OCI-LY7 (cell line): ENCODE results near the gene PDE5A.

Experiments used
- CTCF ChIP-seq: fragments of 200-600 bp; sonication (generic); conservative IDR thresholded peaks from 2 replicates; pipeline ENCODE4 v1.5.1; 2014; ENCODE audit warnings: mild to moderate bottlenecking, antibody characterized with exemption, low read length, moderate library complexity, mixed read lengths
- EZH2phosphoT487 ChIP-seq: fragments of 200-600 bp; sonication (generic); IDR thresholded peaks from 2 replicates; pipeline ENCODE4 v1.6.1; 2018; ENCODE audit warnings: low read depth, borderline replicate concordance, mild to moderate bottlenecking, mixed run types, antibody characterized with exemption, low read length, moderate library complexity, mixed read lengths

- TF ChIP-seq CTCF (no peak), EZH2phosphoT487 (no peak)
These were observed 24.3 kb downstream of the PDE5A start for GRCh38 chr4:119604266-119604665.
